OCI-M2 (cell line): ENCODE data around the gene RASGRP4.

Source experiments
- DNase-seq: peaks from one replicate; lab custom pipeline; 2025; ENCODE audit not compliant: unreplicated experiment; lab: John Stamatoyannopoulos, UW

RASGRP4 gene

DNA sequence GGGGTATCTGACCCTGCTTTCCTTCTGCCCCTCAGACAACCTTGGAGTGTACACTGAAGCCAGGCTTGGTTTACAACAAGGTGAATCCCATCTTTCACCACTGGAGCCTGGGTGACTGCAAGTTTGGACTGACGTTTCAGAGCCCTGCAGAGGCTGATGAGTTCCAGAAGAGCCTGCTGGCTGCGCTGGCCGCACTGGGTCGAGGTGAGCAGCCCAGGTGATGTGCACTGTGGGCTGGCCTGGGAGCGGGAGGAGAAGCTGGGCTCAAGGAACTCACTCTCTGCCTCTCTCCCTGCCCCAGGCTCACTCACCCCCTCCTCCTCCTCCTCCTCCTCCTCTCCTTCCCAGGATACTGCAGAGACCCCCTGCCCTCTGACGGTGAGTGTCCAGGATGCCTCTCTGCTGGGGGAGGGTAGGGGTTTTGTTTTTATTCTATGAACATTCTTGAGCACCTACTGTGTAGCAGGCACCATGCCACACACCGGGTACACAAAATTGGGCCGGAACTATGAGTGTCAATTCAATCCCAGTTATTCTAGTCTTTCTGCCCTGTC lies 34.0 kb downstream of the RASGRP4 start:
- no peak for DNase-seq

DNA sequence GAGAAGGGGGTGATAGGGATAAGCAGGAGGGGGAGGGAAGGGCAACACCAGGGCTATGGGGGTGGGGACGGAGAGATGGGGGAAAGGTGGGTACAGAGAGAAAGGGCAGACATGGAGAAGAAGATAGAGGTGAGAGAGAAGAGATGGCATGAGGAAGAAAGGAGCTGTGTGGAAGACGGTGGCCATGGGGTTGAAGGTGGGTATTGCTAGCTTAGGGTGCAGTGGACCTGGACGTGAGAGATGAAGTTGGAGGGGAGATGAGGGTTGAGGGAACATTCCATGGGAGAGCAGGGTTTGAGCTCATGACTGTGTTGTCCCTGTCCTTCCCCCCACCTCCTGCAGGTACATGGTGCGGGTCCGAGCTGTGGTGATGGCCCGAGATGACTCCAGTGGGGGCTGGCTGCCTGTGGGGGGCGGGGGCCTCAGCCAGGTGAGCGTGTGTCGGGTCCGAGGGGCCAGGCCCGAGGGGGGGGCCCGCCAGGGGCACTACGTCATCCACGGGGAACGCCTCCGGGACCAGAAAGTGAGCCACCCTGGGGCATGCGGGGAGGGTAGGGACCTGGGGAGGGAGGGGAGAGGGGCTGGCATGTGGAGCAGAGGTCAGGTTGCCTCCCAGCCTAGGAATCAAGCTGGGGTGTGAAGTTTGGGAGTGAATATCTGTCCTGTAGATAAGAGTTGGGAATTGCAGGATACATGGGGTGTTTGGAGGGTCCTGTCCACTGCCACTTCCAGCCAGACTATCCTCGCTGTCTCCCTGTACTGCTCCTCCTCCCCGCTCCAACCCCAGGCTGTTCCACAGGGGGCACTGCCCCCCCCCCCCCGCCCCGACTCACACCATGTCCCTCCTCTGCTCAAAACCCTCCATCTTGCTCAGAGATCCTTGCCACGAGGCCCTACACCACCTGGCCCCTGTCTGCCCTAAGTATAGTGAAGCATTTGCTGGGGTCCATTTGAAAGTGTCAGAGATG lies 35.8 kb downstream of the RASGRP4 start:
- DNase-seq, result no peak

DNA sequence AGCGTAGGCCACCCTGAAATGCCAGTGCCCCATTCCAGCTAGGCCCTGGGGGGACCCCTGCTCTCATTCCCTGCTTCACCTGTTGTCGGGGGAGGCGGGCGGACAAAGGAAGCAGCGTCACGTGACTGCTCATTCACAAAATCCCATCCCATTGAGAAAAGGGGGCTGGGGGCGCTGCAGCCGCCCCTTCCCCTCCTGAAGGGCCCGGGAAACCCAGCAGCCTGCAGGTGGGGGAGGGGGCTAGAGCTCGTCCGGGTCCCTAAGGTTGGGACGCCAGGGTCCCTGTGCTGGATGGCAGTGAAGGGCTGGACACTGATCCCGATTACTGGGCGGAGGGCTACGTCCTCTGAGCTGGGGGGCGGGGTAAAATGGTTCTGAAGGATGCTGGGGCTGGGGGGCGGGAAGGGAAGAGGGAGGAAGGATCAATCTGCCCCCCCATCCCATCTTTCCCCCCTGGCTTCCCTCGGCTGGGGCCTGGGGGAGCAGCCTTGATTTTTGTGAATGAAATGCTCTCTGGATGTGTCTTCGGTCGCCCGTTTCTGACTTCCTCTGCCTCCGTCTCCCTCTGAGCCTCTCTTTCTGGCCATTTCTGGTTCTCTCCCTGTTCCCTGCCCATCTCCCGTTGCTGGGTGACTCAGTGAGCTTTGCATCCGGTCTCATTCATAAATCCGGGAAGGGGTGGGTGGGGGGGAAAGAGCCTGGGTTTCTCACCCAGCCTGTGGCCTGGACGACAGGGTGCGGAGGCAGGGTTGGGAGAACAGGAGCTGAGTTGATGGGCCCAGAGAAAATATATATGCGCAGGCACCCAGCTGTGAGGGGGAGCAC lies 36.7 kb downstream of the RASGRP4 start:
- DNase-seq, result no peak

DNA sequence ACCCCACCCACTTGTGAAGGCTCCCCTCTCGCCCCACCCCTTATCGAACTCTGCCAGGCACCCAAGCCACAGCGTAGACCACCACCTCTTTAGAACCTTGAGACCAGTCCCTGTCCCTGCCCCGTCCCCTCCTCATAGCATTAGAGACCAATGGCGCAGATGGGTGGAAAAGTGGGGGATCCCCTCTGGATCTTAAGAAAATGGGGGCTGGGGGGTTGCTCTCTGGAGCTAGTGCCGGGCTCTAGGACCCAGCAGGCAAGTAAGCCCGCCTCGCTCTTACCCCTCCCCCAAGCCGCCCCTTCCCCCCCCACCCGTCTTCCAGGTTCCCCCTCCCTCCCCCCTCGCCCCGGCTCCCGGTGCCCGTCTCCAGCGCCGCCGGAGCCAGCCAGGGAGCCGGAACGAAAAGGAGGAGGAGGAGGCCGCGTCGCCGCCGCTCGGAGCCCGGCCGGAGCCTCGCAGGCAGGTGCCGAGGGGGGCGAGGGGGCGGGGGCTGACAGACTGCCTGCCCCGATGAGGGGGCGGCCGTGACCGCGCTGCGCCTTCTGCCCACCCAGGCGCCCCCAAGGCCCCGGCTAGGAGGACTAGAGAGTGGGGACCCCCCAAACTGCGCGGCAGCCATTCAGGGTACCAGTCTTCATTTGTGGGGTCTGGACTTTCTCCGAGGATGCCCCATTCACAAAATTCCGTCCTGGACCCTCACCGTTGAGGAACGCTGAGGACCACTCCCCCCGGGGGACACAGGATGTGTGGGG lies 37.5 kb downstream of the RASGRP4 start, which contains the start of gene SPRED3:
SPRED3 (plus strand) TSS at position 349 of the 752 bp plus-strand sequence. CDS start 1,606 bp downstream, outside the sequence.
- DNase-seq, result no peak

DNA sequence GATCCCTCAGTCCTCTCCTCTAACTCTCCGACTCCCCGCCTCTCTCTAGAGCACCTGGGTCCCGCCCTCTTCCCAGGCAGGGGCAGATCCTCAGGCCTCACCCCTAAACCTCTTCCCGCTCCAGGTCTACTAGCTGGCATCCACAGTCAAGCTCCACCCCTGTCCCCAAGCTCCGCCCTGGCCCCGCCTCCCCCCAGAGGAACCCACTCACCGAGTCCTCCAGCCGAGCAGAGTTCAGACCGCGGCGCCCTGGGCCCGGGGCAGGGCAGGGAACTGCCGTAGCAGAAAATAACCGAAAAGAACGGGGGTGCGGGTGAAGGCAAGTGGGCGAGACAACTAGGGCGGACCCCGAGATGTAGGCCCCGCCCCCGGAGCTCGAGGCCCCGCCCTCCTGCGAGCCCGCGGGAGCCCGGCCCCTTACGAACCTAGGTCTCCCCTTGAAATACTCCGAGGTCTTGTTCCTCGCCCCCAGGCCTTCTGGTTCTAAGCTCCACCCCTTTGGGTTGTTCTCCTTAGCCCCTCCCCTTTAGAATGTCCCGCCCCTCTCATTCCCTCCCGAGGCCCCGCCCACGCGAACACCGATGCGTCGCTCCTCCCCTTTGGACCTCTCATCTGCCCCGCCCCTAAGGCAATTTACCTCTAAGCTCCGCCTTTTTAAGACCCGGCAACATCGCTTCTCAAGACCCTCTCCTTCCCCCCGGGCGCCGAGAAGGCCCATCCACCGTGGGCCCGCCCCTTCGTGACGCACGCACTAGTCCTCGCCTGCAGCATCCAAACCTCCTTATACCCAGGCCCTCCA lies 38.3 kb downstream of the RASGRP4 start, which contains the start of gene GGN:
GGN (minus strand) TSS at position 485 of the 799 bp plus-strand sequence. CDS start 773 bp downstream, outside the sequence.
- peak; percentile 97 for DNase-seq

DNA sequence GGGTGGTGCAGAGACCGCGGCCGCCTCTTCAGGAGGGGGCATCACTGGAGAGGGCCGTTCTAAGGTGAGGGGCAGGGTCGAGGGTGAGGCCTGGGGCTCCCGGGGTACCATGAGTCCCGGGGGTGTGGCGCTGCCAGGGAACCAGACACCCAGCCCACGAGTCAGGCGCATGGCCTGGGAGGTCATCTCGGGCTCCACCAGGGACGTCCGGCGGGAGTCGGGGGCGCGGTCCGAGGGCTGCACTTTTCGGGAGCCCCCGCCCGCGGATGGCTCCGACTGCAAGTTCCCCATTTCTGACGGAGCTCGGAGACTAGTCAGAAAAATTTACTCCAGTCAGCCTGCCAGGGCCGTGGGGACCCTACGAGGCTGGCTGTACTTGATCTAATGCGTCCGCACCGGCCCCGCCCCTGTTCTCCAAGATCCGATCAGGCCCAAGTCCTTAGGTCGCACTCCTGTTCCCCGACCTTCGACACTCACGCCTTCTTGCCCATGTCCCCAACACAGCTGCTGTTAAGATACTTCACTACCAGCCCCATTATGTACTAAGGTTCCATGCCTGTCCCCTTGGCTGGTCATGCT lies 39.0 kb downstream of the RASGRP4 start:
- DNase-seq, result peak; percentile 97

DNA sequence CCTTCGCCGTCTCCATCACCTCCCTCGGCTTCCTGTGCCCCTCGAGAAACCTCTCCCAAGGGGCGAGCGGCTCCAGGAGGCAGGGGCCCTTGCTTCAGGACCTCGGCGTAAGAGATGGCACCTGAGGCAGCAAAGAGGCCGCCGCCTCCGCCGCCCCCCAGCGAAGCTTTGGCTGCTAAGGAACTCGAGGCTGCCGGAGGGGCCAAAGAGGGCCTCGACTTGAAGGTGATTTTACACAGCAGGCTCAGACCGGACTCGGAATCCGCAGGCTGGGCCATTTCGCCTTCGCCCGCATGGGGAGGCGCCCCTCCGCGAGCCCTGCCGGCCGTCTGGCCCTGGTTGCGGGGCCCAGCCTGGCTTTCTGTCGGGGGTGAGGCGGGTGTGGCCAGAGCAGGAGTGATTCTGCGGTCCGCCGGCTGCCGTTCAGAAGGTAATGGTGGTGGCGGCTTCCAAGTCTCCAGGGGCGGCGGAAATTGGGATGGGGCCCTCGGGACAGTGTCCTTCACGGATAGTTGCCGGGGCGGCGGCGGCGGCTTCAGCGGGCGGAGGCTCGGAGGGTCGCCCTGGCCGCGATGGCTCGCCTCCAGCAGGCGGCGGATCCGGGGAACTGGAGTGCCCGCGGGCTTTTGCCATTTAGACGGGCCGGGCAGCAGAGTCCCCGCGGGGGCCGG lies 39.6 kb downstream of the RASGRP4 start:
- no peak for DNase-seq

DNA sequence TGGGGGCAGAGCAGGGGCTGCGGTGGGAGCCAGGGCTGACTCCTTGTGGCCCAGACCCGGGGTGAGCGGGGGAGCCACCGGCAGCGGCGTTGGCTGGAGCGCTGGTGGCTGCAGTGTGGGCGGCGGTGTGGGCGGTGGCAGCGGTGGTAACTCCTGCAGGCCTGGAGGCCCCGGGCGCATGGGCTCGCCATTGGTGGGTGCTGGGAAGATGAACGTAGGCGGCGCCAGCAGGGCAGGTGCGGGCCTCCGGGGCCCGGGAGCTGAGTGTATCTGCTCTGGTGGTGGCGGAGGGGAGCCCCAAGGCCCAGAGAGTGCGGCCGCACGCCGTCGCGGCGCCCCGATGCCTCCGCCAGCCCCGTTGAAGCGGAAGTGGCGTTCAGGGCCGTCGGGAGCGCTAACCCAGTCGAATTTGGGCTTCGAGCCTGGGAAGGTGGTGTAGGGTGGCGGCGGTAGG lies 40.2 kb downstream of the RASGRP4 start:
- DNase-seq, result no peak

DNA sequence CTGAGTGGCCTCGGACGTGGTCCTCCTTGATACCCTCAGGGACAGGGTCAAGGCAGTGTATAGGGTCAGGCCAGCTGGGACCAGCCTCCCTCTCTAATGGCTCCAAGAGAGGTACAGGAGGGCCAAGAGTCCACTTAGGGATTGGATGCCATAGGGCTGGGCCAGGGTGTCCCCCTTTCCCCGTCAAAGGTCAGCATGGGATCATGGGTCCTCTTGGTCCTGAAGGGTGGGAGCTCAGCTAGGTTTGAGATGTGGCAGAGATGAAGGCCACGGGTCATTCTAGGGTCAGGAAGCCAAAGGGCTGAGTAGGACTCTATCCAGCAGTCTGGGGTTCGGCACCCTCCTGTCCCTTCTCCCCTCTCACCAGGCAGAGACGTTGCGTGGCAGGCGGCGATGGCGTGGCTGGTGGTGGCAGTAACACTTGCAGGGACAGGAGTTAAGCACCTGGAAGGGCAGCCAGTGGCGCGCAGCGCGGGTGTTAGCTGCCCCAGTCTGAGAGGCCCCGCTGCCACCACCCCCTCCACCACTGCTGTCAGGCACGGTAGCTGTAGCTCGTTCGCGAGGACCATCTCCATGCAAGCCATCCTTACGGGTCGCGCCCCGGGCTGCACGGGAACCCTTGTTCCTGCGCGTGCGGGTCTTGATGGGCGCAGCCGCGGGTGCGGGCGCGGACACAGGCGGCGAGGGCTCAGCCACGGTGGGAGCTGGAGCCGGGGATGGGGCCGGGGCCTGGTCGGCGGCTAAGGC lies 40.8 kb downstream of the RASGRP4 start:
- DNase-seq, result no peak

DNA sequence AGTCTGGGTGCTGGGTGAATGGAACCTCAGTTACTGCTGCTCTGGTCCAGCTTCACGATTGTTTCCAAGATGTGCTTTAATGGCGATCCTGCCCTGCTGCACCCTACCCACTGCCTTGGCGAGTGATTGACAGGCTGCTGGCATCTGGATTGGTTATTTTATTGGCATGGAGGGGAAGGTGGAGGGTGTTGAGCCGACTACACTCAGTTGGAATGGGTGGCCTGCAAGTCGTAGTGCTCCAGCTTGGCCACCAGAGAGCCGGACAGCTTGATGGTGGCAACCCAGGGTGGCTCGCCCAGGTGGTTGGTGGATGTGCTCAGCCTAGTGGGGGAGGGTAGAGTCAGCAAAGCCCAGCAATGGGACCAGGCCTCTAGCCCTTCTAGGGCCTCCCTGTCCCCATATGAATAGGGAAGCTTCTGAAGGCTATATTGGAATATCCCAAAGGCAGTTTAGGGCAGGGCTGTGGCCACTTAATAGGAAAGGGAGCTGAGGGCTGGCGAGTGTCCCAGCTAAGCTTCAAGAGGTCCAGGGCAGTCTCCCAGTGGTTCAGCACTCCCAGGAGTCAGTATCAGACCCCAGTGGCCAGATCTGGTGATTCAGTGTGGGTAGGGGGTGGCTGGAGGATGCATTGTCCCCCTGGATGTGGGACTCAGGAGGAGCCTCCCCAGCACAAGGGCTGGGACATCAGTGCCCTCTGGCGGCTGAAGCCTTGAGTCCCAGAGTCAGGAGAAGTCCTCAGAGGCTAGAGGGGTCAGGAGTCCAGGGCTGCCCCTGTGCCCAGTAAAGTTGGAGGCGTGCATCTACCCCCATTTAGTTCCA lies 41.6 kb downstream of the RASGRP4 start:
- DNase-seq, result peak; percentile 68

DNA sequence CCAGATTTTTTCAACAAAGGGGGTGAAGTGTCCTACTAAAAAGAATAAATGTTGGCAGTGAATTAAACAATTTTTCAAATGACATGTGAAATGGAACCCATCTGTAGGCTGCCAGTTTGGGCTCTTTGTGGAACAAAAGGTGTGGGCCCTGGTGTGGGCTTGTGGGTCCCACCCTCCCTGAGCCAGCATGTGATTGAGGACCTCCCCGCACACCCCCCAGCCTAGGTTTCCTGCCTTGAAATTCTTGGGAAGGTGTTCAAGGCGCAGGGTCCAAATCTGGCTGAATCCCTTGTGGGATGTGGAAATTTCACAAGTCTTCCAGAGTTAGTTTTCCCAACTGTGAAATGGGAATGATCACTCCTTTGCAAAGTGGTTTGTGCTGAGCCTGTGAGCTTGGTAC lies 42.3 kb downstream of the RASGRP4 start:
- DNase-seq, result no peak

DNA sequence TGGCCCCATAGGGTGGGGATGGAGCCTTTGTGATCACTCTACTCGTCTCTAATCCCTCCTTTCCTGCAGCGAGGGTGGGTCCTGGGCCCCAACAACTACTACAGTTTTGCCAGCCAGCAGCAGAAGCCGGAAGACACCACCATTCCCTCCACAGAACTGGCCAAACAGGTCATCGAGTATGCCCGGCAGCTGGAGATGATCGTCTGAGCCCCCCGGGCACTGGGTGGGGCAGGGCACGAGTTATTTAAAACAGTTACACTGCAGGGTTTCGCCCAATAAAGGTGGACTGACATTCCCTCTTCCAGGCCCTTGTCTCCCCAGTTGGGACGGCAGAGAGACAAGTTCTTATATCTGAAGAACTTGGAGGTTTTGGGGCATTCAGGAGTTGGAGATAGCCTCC lies 42.8 kb downstream of the RASGRP4 start:
- no peak for DNase-seq

DNA sequence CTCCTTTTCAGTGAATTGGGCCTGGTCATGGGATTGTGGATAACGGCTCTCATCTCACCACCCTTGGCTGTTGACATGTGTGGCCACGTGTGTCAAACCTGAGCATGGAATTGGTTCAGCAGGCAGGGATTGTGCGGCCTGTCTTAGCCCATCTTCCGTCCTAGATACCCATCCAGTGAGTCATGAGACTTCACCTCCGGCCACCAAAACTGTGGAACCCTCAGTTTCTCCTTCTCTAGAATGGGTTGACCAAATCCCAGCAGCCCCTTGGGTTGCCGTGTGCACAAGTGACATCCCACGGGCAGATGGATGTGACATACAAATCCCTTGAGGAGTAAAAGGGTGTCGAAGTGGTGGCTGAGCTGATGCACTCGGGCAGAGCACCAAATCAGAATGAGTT lies 44.9 kb downstream of the RASGRP4 start:
- DNase-seq, result no peak

DNA sequence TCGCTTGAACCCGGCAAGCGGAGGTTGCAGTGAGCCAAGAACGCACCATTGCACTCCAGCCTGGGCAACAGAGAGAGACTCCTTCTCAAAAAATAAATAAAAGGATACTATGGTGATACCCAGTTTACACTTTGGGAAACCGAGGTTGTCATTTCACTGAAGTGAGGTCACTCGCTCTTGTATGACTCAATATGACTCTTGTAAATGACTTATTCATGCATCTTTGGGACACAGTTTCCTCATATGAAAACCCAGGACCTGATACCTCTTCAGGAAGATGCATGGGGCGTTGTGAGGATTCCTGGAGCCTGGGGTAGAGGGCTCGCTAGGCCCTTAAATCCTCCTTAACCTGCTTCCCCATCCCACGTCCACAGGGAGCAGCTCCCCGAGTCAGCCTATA lies 47.2 kb downstream of the RASGRP4 start:
- DNase-seq, result no peak

DNA sequence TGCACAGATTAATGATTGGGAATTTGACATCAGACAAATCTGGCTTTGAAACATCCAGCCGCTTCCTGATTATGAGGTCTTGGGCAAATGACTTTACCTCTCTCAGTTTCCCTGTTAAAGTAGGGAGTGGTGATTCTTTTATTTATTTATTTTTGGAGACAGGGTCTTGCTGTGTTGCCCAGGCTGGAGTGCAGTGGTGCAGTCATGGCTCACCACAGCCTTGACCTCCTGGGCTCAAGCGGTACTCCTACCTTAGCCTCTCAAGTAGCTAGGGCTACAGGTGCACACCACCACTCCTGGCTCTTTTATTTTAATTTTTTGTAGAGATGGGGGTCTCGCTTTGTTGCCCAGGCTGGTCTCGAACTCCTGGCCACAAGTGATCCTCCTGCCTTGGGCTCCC lies 49.0 kb downstream of the RASGRP4 start:
- DNase-seq, result no peak

DNA sequence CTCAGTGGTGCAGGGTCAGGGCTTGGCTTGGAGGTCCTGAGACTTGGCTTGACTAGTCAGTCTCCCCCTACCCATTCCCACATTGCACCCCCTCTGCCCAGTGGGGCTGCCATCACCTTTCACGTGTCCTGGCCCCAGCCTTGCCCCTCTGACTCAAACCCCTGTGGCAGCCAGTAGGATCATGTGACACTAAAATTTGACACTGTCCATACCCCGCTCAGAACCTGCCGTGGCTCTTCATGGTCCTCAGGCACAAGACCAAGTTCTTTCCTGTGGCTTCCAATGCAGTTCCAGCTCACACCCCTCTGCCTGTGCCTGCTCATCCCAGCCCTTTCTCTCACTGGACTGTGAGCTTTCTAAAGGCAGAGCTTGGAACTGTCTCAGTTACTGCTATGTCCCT lies 49.4 kb downstream of the RASGRP4 start:
- no peak for DNase-seq

DNA sequence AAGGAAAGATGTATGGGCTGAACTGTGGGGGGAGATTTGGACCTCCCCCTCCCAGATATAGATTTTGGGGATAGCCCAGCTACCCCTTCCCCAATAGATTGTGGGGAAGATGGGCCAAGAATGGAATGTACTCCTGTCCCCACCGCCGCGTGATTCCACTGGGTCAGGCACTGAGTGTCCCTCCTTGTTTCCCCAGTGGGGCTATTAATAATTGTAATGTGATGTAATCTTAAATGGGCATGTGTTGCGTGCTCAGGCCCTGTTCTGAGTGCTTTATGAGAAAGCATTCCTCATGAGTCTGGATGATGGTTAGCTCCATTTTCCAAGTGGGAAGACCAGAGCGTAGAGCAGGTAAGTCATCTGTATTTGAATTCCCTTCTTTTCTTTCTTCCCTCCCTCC lies 50.3 kb downstream of the RASGRP4 start:
- no peak for DNase-seq
